ENCODE measurements around the gene PEDS1.

PEDS1 gene

GRCh38 chr20:50188879-50189680 lies 35.6 kb upstream of the PEDS1 start:
- peaks cover 54 to 55% of the 10 kb centered on the region in 2 experiments for H3K4me1 ChIP-seq (ENCODE audit: control insufficient read depth in 1 of 2, insufficient read depth in 1 of 2, low read depth in 1 of 2, low read length in 1 of 2)
- peak overlapping the region; percentile 87 to 93 for H3K4me3 ChIP-seq (ENCODE audit: low read depth in 1 of 2, low read length in 1 of 2)
- TF ChIP-seq CTCF (IDR thresholded peaks at IDR 0.05): no peak
- no peaks in the 10 kb centered on the region for H3K9me3 ChIP-seq
- H3K36me3 ChIP-seq: peaks cover 16% of the 10 kb centered on the region
- H3K27ac ChIP-seq: peak overlapping the region; percentile 100
- H3K27me3 ChIP-seq: no peaks in the 10 kb centered on the region

- Histone ChIP-seq H3K27me3 (no peaks in the 10 kb centered on the region), H3K36me3 (peaks cover 8% of the 10 kb centered on the region), H3K4me1 (ENCODE audit: control insufficient read depth in 1 of 2, insufficient read depth in 1 of 2, low read depth in 1 of 2, low read length in 1 of 2) (peaks cover 46 to 47% of the 10 kb centered on the region in 2 experiments), H3K4me3 (ENCODE audit: low read depth in 1 of 2, low read length in 1 of 2) (peak overlapping the region; percentile 5 to 46), H3K27ac (peak overlapping the region; percentile 100), H3K9me3 (no peaks in the 10 kb centered on the region)
- no peak for TF ChIP-seq CTCF (IDR thresholded peaks at IDR 0.05)
Measured at GRCh38 chr20:50188287-50188688, 34.8 kb upstream of the PEDS1 start.

- Histone ChIP-seq H3K27me3 (no peaks in the 10 kb centered on the region), H3K27ac (peak overlapping the region; percentile 100), H3K4me3 (ENCODE audit: low read depth in 1 of 2, low read length in 1 of 2) (peak overlapping the region; percentile 46 to 48), H3K36me3 (peaks cover under 1% of the 10 kb centered on the region), H3K9me3 (no peaks in the 10 kb centered on the region), H3K4me1 (ENCODE audit: control insufficient read depth in 1 of 2, insufficient read depth in 1 of 2, low read depth in 1 of 2, low read length in 1 of 2) (peaks cover 46 to 51% of the 10 kb centered on the region in 2 experiments)
- TF ChIP-seq CTCF (IDR thresholded peaks at IDR 0.05): peak; percentile 55
Measured at GRCh38 chr20:50187403-50188051, 34.0 kb upstream of the PEDS1 start.

GRCh38 chr20:50186987-50187402 lies 33.5 kb upstream of the PEDS1 start:
- TF ChIP-seq CTCF (IDR thresholded peaks at IDR 0.05): no peak
- Histone ChIP-seq H3K36me3 (no peaks in the 10 kb centered on the region), H3K27ac (peak overlapping the region; percentile 100), H3K9me3 (no peaks in the 10 kb centered on the region), H3K4me3 (ENCODE audit: low read depth in 1 of 2, low read length in 1 of 2) (peak overlapping the region; percentile 46 to 48), H3K4me1 (ENCODE audit: control insufficient read depth in 1 of 2, insufficient read depth in 1 of 2, low read depth in 1 of 2, low read length in 1 of 2) (peaks cover 50 to 57% of the 10 kb centered on the region in 2 experiments), H3K27me3 (no peaks in the 10 kb centered on the region)

- Histone ChIP-seq H3K27ac (peak overlapping the region; percentile 100), H3K27me3 (no peaks in the 10 kb centered on the region), H3K36me3 (no peaks in the 10 kb centered on the region), H3K4me3 (ENCODE audit: low read depth in 1 of 2, low read length in 1 of 2) (peak overlapping the region; percentile 13 to 48), H3K4me1 (ENCODE audit: control insufficient read depth in 1 of 2, insufficient read depth in 1 of 2, low read depth in 1 of 2, low read length in 1 of 2) (peaks cover 56 to 63% of the 10 kb centered on the region in 2 experiments), H3K9me3 (no peaks in the 10 kb centered on the region)
- TF ChIP-seq CTCF (IDR thresholded peaks at IDR 0.05): peak; percentile 98
Measured at GRCh38 chr20:50186151-50186885, 32.8 kb upstream of the PEDS1 start.
